Panc1 (cell line): ENCODE measurements around the gene B9D1. TPM values are rescaled to one million over a fixed set of nuclear protein-coding genes. Genes with fewer than 3 reads are reported as not detected.

ENCODE experiments used
- ATAC-seq: fragments of 200-7000 bp; cut with Tn5 transposase; 2 replicates; pipeline ENCODE4 v1.9.1; 2020; ENCODE audit warnings: mild to moderate bottlenecking, moderate library complexity
- BruUV-seq: library from RNA; stranded (reverse); fragments of 400-500 nt; replicated peaks from 2 replicates; lab custom pipeline; 2021; lab: Mats Ljungman, UMichigan
- CTCF ChIA-PET: fragments of 300-600 bp; sonication (Branson Sonifier 250); formaldehyde crosslinking; loops from one replicate; lab custom pipeline; 2022; ENCODE audit warnings: antibody characterized with exemption; lab: Charles Lee
- POLR2A ChIA-PET: fragments of 300-600 bp; sonication (Branson Sonifier 250); formaldehyde crosslinking; loops from one replicate; lab custom pipeline; 2022; ENCODE audit warnings: antibody characterized with exemption; lab: Charles Lee
- DNase-seq: peaks from one replicate; pipeline ENCODE4 v3.0.0-alpha.2; 2010; ENCODE audit warnings: low read depth, low spot score
- H3K27ac ChIP-seq: 2 replicates; pipeline ENCODE4 v1.5.1; 2011; ENCODE audit warnings: mild to moderate bottlenecking, low read length, inconsistent platforms
- H3K27me3 ChIP-seq: fragments of 200-500 bp; sonication (Bioruptor generic); 2 replicates; pipeline ENCODE4 v1.6.0; 2014; ENCODE audit warnings: low read length, inconsistent platforms; ENCODE audit not compliant: control insufficient read depth, insufficient read depth
- H3K36me3 ChIP-seq: fragments of 200-500 bp; sonication (Bioruptor generic); 2 replicates; pipeline ENCODE4 v1.5.1; 2014; ENCODE audit warnings: inconsistent platforms, mild to moderate bottlenecking, low read length, moderate library complexity; ENCODE audit not compliant: control insufficient read depth, insufficient read depth
- H3K4me1 ChIP-seq: 2 replicates; pipeline ENCODE4 v1.5.1; 2011; ENCODE audit warnings: inconsistent platforms, mild to moderate bottlenecking, low read length, moderate library complexity; ENCODE audit not compliant: control insufficient read depth, insufficient read depth
- H3K4me3 ChIP-seq, 2 experiments: 2 replicates each; pipeline ENCODE4 v1.5.1; 2011 to 2012; ENCODE audit warnings: low read depth in 2 of 2, low read length in 2 of 2, mild to moderate bottlenecking in 2 of 2, inconsistent platforms in 1 of 2, moderate library complexity in 1 of 2
- H3K9me3 ChIP-seq: fragments of 200-500 bp; sonication (Bioruptor generic); 2 replicates; pipeline ENCODE4 v1.5.1; 2014; ENCODE audit warnings: low read depth, mild to moderate bottlenecking, inconsistent platforms, low read length, moderate library complexity; ENCODE audit not compliant: control insufficient read depth, insufficient read depth
- POLR2AphosphoS5 ChIP-seq: IDR thresholded peaks from 2 replicates; pipeline ENCODE4 v1.6.1; 2012; ENCODE audit warnings: mild to moderate bottlenecking, low read depth, low read length, moderate library complexity
- REST ChIP-seq, 2 experiments: IDR thresholded peaks; 2 replicates each; pipeline ENCODE4 v1.6.1; 2011 to 2012; ENCODE audit warnings: low read depth in 2 of 2, control low read depth in 1 of 2, low read length in 1 of 2, mild to moderate bottlenecking in 1 of 2, moderate library complexity in 1 of 2; ENCODE audit not compliant: insufficient read depth in 1 of 2
- SIN3A ChIP-seq: IDR thresholded peaks from 2 replicates; pipeline ENCODE4 v1.6.1; 2012; ENCODE audit warnings: low read depth, mild to moderate bottlenecking, low read length, moderate library complexity, borderline replicate concordance; ENCODE audit not compliant: insufficient read depth
- TCF7L2 ChIP-seq: IDR thresholded peaks from 2 replicates; pipeline ENCODE4 v1.6.1; 2011; ENCODE audit warnings: mild to moderate bottlenecking, low read depth, low read length, inconsistent platforms
- in situ Hi-C: cut with HindIII; loops from 2 replicates; pipeline ENCODE4 v1.10.0; 2016; ENCODE audit warnings: low sequenced_read_pairs, low pct_unique_long_range_greater_than_20kb
- intact Hi-C: fragments of 100-400 bp; cut with micrococcal nuclease; formaldehyde crosslinking; loops from one replicate; pipeline ENCODE4 v1.10.0; 2022; ENCODE audit not compliant: unreplicated experiment
- total RNA-seq: library from RNA; stranded (reverse); gene quantifications from one replicate; pipeline ENCODE4 v1.2.1, GENCODE V29; 2021; ENCODE audit not compliant: unreplicated experiment
- TF ChIP-seq, protein P1 (sequence below): fragments of 450-650 bp; IDR thresholded peaks from 2 replicates; pipeline ENCODE4 v1.5.1; 2017; ENCODE audit warnings: mild to moderate bottlenecking

Gene B9D1
- total RNA-seq, 1 experiment from 2014 or later: 19.1 TPM

GRCh38 chr17:19301274-19301951 is 61.1 kb downstream of the B9D1 start:
- no TSS peak for BruUV-seq

GRCh38 chr17:19299866-19300265 is 62.7 kb downstream of the B9D1 start:
- CTCF ChIA-PET: no interaction called here
- Histone ChIP-seq H3K27ac (no peak overlapping the region), H3K36me3 (no peaks in the 10 kb centered on the region), H3K27me3 (no peaks in the 10 kb centered on the region), H3K4me1 (no peaks in the 10 kb centered on the region; the same call in 1 of the 2 replicates), H3K9me3 (no peaks in the 10 kb centered on the region), H3K4me3 (no peak overlapping the region)
- ATAC-seq: no peak
- POLR2A ChIA-PET: no interaction called here
- in situ Hi-C loops: no loop called here
- TF ChIP-seq REST (IDR thresholded peaks at IDR 0.05; ENCODE audit: insufficient read depth in 1 of 2, low read depth in 2 of 2, low read length in 1 of 2): no peak
- no peak for TF ChIP-seq SIN3A
- TF ChIP-seq, protein P1, sequence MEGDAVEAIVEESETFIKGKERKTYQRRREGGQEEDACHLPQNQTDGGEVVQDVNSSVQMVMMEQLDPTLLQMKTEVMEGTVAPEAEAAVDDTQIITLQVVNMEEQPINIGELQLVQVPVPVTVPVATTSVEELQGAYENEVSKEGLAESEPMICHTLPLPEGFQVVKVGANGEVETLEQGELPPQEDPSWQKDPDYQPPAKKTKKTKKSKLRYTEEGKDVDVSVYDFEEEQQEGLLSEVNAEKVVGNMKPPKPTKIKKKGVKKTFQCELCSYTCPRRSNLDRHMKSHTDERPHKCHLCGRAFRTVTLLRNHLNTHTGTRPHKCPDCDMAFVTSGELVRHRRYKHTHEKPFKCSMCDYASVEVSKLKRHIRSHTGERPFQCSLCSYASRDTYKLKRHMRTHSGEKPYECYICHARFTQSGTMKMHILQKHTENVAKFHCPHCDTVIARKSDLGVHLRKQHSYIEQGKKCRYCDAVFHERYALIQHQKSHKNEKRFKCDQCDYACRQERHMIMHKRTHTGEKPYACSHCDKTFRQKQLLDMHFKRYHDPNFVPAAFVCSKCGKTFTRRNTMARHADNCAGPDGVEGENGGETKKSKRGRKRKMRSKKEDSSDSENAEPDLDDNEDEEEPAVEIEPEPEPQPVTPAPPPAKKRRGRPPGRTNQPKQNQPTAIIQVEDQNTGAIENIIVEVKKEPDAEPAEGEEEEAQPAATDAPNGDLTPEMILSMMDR: no peak
- no peak for TF ChIP-seq POLR2AphosphoS5
- no peak for TF ChIP-seq TCF7L2
- intact Hi-C loops: no loop called here
- no TSS peak for BruUV-seq
- DNase-seq: no peak

More at GRCh38 chr17:19301274-19301951, 61.1 kb downstream of the B9D1 start:
- no peak for ATAC-seq
- no peaks in the 10 kb centered on the region for H3K27me3 ChIP-seq
- H3K9me3 ChIP-seq: no peaks in the 10 kb centered on the region
- in situ Hi-C loops: no loop called here
- DNase-seq: no peak
- no peak overlapping the region for H3K27ac ChIP-seq
- TF ChIP-seq SIN3A: no peak
- TF ChIP-seq, protein P1: no peak
- TF ChIP-seq TCF7L2: no peak
- no peak for TF ChIP-seq REST (IDR thresholded peaks at IDR 0.05; ENCODE audit: insufficient read depth in 1 of 2, low read depth in 2 of 2, low read length in 1 of 2)
- no peak for TF ChIP-seq POLR2AphosphoS5
- no peaks in the 10 kb centered on the region for H3K36me3 ChIP-seq
- POLR2A ChIA-PET: no interaction called here
- H3K4me1 ChIP-seq: no peaks in the 10 kb centered on the region; the same call in 1 of the 2 replicates
- H3K4me3 ChIP-seq: no peak overlapping the region
- intact Hi-C loops: no loop called here
- CTCF ChIA-PET: no interaction called here
